AG04449 (cell line): ENCODE results near the gene SLC33A1.
"Not testable (repeated sequence)": the region's sequence is repeated elsewhere in the genome, so short reads cannot be mapped to it uniquely, and the experiment has no call there.

Source experiments
- CTCF ChIA-PET: fragments of 350-600 bp; formaldehyde crosslinking; extraction: SDS; loops from one replicate; lab custom pipeline; 2021; ENCODE audit warnings: antibody characterized with exemption; lab: Yijun Ruan, JAX
- POLR2A ChIA-PET: fragments of 400-600, 350-600 bp; formaldehyde crosslinking; extraction: SDS; loops from one replicate; lab custom pipeline; 2020; ENCODE audit warnings: antibody characterized with exemption, inconsistent platforms; lab: Yijun Ruan, JAX
- DNase-seq: peaks from one replicate; pipeline ENCODE4 v3.0.0-alpha.2; 2010; ENCODE audit warnings: low read depth, low spot score
- H3K4me3 ChIP-seq: 2 replicates; pipeline ENCODE4 v1.5.1; 2011; ENCODE audit warnings: low read depth, mild to moderate bottlenecking, control low read depth, low read length
- TF ChIP-seq, protein P1 (sequence below): IDR thresholded peaks from one replicate; pipeline ENCODE4 v1.5.1; 2011; ENCODE audit warnings: mild to moderate bottlenecking, moderate library complexity, low read length, control low read depth, inconsistent platforms; ENCODE audit not compliant: insufficient read depth; ENCODE audit errors: missing control alignments

SLC33A1 gene

DNA sequence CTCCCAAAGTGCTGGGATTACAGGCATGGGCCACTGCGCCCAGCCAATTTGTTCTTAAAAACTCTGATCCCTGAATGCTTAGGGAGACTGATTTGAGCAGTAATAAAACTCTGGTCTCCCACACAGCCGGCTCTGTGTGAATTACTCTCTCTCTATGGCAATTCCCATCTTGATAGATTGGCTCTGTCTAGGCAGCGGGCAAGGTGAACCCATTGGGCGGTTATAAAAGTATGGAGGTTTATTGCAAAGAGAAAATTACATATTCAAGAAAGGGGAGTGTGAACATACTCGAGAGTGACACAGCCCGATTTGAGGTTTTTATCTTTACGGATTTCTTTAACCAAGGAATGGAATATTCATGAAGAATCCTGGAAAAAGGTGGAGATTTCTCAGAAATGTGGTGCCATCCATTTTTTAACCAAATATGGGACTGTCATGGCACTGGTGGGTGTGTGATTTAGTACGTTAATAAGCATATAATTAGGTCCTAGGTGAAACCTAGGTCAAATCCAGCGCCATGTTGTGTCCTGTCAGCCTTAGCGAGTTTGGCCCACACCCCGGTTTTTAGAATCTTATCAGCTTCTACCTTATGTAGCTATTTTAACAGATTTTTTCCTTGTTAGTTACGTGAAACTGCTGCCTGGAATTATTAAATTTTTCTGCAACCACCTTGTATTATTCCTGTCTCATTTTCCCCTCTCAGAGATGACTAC, 9.0 kb upstream of the SLC33A1 start:
- POLR2A ChIA-PET = no interaction called here
- DNase-seq = no peak
- CTCF ChIA-PET = interaction anchor here (1.0 to 1.2 kb wide), 2 partner anchors 57 kb away, joined by 3 read pairs; partner anchors contain the start of gene C3orf33
- TF ChIP-seq, protein P1, sequence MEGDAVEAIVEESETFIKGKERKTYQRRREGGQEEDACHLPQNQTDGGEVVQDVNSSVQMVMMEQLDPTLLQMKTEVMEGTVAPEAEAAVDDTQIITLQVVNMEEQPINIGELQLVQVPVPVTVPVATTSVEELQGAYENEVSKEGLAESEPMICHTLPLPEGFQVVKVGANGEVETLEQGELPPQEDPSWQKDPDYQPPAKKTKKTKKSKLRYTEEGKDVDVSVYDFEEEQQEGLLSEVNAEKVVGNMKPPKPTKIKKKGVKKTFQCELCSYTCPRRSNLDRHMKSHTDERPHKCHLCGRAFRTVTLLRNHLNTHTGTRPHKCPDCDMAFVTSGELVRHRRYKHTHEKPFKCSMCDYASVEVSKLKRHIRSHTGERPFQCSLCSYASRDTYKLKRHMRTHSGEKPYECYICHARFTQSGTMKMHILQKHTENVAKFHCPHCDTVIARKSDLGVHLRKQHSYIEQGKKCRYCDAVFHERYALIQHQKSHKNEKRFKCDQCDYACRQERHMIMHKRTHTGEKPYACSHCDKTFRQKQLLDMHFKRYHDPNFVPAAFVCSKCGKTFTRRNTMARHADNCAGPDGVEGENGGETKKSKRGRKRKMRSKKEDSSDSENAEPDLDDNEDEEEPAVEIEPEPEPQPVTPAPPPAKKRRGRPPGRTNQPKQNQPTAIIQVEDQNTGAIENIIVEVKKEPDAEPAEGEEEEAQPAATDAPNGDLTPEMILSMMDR = no peak
- H3K4me3 ChIP-seq = no peak overlapping the region

DNA sequence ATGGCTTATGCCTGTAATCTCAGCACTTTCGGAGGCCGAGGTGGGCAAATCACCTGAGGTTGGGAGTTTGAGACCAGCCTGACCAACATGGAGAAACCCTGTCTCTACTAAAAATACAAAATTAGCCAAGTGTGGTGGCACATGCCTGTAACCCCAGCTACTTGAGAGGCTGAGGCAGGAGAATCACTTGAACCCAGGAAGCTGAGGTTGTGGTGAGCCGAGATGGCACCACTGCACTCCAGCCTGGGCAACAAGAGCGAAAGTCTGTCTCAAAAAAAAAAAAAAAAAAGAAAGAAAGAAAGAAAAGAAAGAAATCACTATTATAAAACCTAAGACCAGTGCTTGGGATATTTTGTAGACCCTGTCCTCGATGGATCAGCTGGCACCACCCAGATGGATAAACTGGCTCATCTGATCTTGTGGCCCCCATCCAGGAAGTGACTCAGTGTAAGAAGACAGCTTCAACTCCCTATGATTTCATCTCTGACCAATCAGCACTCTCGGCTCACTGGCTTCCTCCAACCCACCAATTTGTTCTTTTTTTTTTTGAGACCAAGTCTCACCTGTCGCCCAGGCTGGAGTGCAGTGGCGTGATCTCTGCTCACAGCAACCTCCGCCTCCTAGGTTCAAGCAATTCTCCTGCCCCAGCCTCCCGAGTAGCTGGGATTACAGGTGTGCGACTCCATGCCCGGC, 8.2 kb upstream of the SLC33A1 start:
- H3K4me3 ChIP-seq, DNase-seq: not testable (repeated sequence)
- POLR2A ChIA-PET = interaction anchor here (0.6 kb wide), 1 partner anchor 190 kb away, joined by 3 read pairs; no protein-coding TSS in a partner anchor
- CTCF ChIA-PET = interaction anchor here (1.1 to 1.2 kb wide), 2 partner anchors 56 to 57 kb away, joined by 3 to 5 read pairs; no protein-coding TSS in a partner anchor

DNA sequence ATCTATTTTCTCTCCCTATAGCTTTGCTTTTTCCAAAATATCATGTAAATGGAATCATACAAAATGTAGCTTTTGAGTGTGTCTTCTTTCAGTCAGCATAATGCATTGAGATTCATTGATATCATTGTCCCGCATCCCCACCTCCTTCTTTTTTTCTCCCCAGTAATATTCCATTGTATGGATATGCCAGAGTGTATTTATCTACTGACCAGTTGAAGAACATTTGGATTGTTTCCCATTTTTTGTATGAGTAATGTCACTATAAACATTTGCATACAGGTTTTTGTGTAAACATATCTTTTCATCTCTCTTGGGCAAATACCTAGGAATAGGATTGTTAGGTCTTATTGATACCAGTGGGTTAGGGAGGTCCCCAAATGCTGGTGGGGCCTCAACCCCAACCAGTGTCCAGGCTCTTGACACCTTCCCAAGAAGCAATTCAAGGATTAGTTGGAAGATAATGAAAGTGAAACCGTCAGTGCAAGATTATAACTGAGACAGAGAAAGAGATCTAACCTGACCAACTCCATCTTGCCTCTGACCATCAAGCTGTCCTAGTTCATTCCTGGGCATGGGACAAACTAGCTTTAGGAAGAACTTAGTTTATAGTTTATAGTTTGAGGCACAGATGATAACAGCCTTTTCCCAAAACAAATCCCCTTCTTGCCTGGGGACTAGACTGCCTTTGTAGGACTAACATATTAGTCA, 7.4 kb upstream of the SLC33A1 start:
- no peak overlapping the region for H3K4me3 ChIP-seq
- ChIA-PET POLR2A (no interaction called here), CTCF (interaction anchor here (1.1 kb wide), 1 partner anchor 56 kb away, joined by 5 read pairs; no protein-coding TSS in a partner anchor)
- DNase-seq = no peak
- TF ChIP-seq, protein P1 = no peak

DNA sequence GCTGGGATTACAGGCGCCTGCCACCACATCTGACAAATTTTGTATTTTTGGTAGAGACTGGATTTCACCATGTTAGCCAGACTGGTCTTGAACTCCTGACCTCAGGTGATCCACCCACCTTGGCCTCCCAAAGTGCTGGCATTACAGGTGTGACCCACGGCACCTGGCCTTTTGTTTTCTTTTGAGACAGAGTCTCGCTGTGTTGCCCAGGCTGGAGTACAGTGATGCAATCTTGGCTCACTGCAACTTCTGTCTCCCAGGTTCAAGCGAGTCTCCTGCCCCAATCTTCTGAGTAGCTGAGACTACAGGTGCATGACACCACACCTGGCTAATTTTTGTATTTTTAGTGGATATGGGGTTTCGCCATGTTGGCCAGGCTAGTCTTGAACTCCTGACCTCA, 6.2 kb upstream of the SLC33A1 start:
- POLR2A ChIA-PET = not testable (repeated sequence)
- CTCF ChIA-PET = interaction anchor here (3.3 kb wide), 1 partner anchor 54 kb away, joined by 11 read pairs; the partner anchor contains the start of gene C3orf33

DNA sequence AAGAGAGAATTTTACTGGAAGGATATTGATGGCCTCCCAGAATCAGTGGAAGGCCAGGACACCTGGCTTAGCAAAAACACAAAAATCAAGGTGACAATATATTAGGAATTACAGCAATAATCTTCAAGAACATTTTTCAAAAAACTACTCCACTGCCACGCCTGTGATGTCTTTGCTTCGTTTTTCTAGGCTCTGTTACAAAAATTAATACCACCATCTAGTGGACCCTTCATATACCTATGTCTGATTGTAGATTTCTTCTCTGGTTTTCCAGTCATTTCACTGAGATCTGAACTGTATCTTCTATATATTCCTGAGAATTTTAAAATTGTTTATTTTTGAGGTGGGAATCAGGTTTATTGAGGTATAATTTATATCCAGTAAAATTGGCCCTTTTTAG, 5.6 kb upstream of the SLC33A1 start:
- CTCF ChIA-PET = interaction anchor here (3.3 kb wide), 1 partner anchor 54 kb away, joined by 11 read pairs; the partner anchor contains the start of gene C3orf33
- POLR2A ChIA-PET = no interaction called here
- no peak overlapping the region for H3K4me3 ChIP-seq
- TF ChIP-seq, protein P1 = no peak
- DNase-seq = no peak

More for the DNA sequence above, 6.2 kb upstream of the SLC33A1 start:
- not testable (repeated sequence) for DNase-seq, H3K4me3 ChIP-seq

DNA sequence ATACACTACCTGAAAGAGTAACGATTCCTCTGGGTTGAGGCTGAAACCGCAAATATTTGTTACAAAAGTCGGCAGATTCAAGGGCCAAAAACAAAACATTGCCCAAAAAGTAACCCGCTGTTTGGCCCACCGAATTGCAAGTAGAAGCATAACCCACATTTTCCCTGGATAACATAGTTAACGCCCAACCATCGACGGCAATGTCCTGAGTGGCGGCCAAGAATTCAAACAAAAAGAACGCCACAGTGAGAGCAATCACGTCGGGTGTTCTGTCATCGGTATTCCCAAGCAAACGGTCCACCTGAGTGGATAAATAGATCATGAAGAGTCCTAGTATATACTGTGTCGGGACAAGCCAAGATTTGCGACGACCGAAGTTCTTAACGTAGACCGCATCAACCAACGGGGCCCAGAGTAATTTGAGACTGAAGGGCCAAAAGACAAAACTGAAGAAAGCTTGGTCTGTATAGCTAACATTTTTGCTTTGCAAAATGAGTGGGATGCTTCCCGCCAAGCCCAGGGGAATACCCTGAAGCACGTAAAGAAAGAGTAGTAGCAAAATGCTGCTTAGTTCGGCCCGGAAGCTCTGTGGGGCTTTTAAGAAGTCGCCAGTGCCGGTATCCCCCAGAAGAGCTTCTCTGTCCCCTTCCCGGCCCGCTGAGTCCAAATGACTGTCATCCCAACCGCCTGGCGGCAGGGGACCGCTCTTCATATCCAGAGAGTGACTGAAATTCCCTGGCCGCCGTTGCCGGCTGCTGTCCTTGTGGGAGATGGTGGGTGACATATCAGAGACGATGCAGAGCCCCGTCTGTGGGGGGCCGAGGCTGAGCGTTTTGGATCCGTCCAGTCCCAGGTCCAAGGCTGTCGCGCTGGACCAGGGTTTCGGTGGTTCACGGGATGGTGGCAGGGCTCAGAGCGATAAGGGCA, 750 bp downstream of the SLC33A1 start:
- ChIA-PET POLR2A (interaction anchor here (0.8 to 1.3 kb wide), 3 partner anchors 12 to 48 kb away, joined by 3 to 4 read pairs (median 4); partner anchors contain the start of gene C3orf33), CTCF (interaction anchor here (1.8 kb wide), 2 partner anchors 16 to 47 kb away, joined by 7 to 8 read pairs; partner anchors contain the start of gene C3orf33)
- TF ChIP-seq, protein P1 = no peak
- no peak for DNase-seq
- H3K4me3 ChIP-seq = peak overlapping the region; percentile 97
